Measurements from ENCODE around the gene KRTAP5-6. TPM values are rescaled to one million over a fixed set of nuclear protein-coding genes. Genes with fewer than 3 reads are reported as not detected.

The KRTAP5-6 gene, protein sequence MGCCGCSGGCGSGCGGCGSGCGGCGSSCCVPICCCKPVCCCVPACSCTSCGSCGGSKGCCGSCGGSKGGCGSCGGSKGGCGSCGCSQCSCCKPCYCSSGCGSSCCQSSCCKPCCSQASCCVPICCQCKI
- not detected for total RNA-seq

GRCh38 chr11:1696608-1697570, at the start of gene KRTAP5-6:
Gene KRTAP5-6, plus strand, starts transcription at chr11:1697195. Its CDS starts 51 bp downstream, at chr11:1697246.

Other genes with a start within 250 kb of the KRTAP5-6 start
- gene MOB2, start 210.4 kb upstream of the KRTAP5-6 start, total RNA-seq = 15.2 TPM
- 8.8 TPM for gene DUSP8, start 124.9 kb upstream of the KRTAP5-6 start, total RNA-seq
- not detected for gene KRTAP5-1, start 111.9 kb upstream of the KRTAP5-6 start, total RNA-seq
- not detected for gene KRTAP5-2, start 98.9 kb upstream of the KRTAP5-6 start, total RNA-seq
- gene KRTAP5-3, start 88.7 kb upstream of the KRTAP5-6 start, total RNA-seq = not detected
- not detected for gene KRTAP5-4, start 75.1 kb upstream of the KRTAP5-6 start, total RNA-seq
- gene KRTAP5-5, start 67.4 kb upstream of the KRTAP5-6 start, total RNA-seq = not detected
- 2.8 TPM for gene IFITM10, start 53.4 kb downstream of the KRTAP5-6 start, total RNA-seq
- 55.8 TPM for gene CTSD, start 66.7 kb downstream of the KRTAP5-6 start, total RNA-seq
- gene SYT8, start 137.8 kb downstream of the KRTAP5-6 start, total RNA-seq = not detected
- not detected for gene TNNI2, start 141.8 kb downstream of the KRTAP5-6 start, total RNA-seq
- 1.2 TPM for gene LSP1, start 155.9 kb downstream of the KRTAP5-6 start, total RNA-seq
- not detected for gene PRR33, start 194.7 kb downstream of the KRTAP5-6 start, total RNA-seq
- not detected for gene TNNT3, start 222.5 kb downstream of the KRTAP5-6 start, total RNA-seq